Natural killer cell (primary cell): Measurements from ENCODE around the gene C10orf62. TPM values are rescaled to one million over a fixed set of nuclear protein-coding genes. Genes with fewer than 3 reads are reported as not detected.

Experiments used
- ATAC-seq, 3 donors: fragments of 150-1000 bp in 2 of 3; fragments of 200-7000 bp in 1 of 3; cut with Tn5 transposase; 1 replicate in 1 of 3; 2 replicates in 2 of 3; pipeline ENCODE4 v1.10.0; 2021; ENCODE audit warnings: mild to moderate bottlenecking in 2 of 3, moderate library complexity in 2 of 3
- DNase-seq, 2 donors: peaks; one replicate each; pipeline versions ENCODE4 v3.0.0 to v3.0.0-alpha.2; 2013 to 2021; ENCODE audit warnings: mixed read lengths in 1 of 2
- H3K27ac ChIP-seq: one replicate; pipeline ENCODE4 v1.5.1; 2013; ENCODE audit warnings: mild to moderate bottlenecking, low read length
- H3K27me3 ChIP-seq: one replicate; pipeline ENCODE4 v1.6.1; 2013; ENCODE audit warnings: low read length; ENCODE audit not compliant: control insufficient read depth, insufficient read depth
- H3K36me3 ChIP-seq: one replicate; pipeline ENCODE4 v1.6.1; 2013; ENCODE audit warnings: low read length; ENCODE audit not compliant: control insufficient read depth, insufficient read depth
- H3K4me1 ChIP-seq: one replicate; pipeline ENCODE4 v1.6.1; 2013; ENCODE audit warnings: low read length; ENCODE audit not compliant: control insufficient read depth, insufficient read depth
- H3K4me3 ChIP-seq: one replicate; pipeline ENCODE4 v1.5.1; 2013; ENCODE audit warnings: low read length
- H3K9me3 ChIP-seq: one replicate; pipeline ENCODE4 v1.6.1; 2013; ENCODE audit warnings: low read length; ENCODE audit not compliant: control insufficient read depth, insufficient read depth
- H3K27ac Mint-ChIP-seq, 2 donors: one replicate each; pipeline ENCODE4 v1.8.0; 2022; ENCODE audit warnings: mild to moderate bottlenecking in 2 of 2, mixed read lengths in 2 of 2, moderate library complexity in 1 of 2
- H3K27me3 Mint-ChIP-seq, 2 donors: one replicate each; pipeline ENCODE4 v1.8.0; 2022; ENCODE audit warnings: low read depth in 2 of 2, mixed read lengths in 2 of 2
- H3K36me3 Mint-ChIP-seq: one replicate; pipeline ENCODE4 v1.8.0; 2022; ENCODE audit warnings: mixed read lengths
- H3K4me1 Mint-ChIP-seq, 2 donors: one replicate each; pipeline ENCODE4 v1.8.0; 2022; ENCODE audit warnings: mixed read lengths in 2 of 2
- H3K4me3 Mint-ChIP-seq: one replicate; pipeline ENCODE4 v1.8.0; 2022; ENCODE audit warnings: mild to moderate bottlenecking, moderate library complexity, mixed read lengths
- H3K9me3 Mint-ChIP-seq, 2 donors: one replicate each; pipeline ENCODE4 v1.8.0; 2022; ENCODE audit warnings: mixed read lengths in 2 of 2
- CTCF ChIP-seq: fragments of 200-600 bp; IDR thresholded peaks from one replicate; pipeline ENCODE4 v1.8.0; 2022; ENCODE audit warnings: antibody characterized with exemption
- WGBS: methylation state at CpG from one replicate; pipeline ENCODE4 v1.1.7; 2013; ENCODE audit warnings: missing lambda C conversion rate; ENCODE audit not compliant: insufficient coverage; 5-methylcytosine and 5-hydroxymethylcytosine counted together
- intact Hi-C: fragments of 100-400 bp; cut with micrococcal nuclease; formaldehyde crosslinking; loops from one replicate; pipeline ENCODE4 v1.14.2; 2022
- total RNA-seq, 4 donors: library from RNA; stranded (reverse); fragments of 120-200 nt in 1 of 4; gene quantifications; one replicate each; pipeline versions ENCODE4 v1.2.3 to v1.2.4, GENCODE V29; 2013 to 2022

The C10orf62 gene
- total RNA-seq, 3 donors from 2014 or later (not counting 1 experiment from before 2014, with no cell fraction given) = 0.32 TPM; not detected in 2

DNA sequence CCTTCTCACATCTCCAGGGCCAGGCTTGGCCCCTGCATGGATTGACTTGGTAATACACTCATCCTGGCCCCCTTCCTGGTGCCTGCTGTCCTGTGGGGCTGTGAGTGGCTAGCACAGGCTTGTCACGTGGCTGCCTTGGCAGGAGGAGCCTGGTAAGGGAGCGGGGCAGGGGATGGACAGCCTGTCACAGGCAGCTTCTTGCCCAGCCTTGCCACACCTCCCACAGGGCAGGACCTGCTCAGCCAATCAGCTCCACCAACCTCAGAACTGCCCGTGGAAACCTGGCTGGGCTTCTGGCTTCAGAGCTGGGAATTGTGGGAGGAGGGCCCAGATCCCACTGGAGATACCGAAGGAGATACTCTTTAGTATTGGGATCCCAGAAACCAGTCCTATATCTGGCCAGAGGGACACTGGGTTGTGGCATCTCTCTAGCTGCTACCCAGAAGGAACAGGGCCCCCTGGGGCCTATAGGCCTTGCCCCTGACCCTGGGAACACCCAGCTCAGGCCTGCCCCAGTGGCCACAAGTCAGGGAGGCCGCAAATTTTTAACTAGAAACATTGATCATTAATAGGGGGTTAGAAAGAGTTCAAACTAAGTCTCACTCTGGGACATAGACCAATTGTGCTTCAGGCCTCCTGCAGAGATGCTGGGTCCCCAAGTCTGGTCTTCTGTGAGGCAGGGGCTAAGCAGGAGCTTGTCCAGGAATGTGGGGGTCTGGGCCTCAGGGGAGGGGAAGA lies 5.3 kb upstream of the C10orf62 start, which contains the start of gene HOGA1:
Gene HOGA1 (plus strand): TSS at position 330 of the 738 bp plus-strand sequence. CDS start 315 bp downstream, at position 645.
- intact Hi-C loops = no loop called here
- DNase-seq = no peak

GRCh38 chr10:97584798-97585438 lies 4.6 kb upstream of the C10orf62 start:
- intact Hi-C loops = no loop called here
- H3K36me3 Mint-ChIP-seq = no peaks in the 10 kb centered on the region
- no peak for ATAC-seq

More for the DNA sequence above, 5.3 kb upstream of the C10orf62 start, which contains the start of gene HOGA1:
- H3K9me3 Mint-ChIP-seq = no peaks in the 10 kb centered on the region
- peaks cover 0 to 7% of the 10 kb centered on the region in 2 donors for H3K4me1 Mint-ChIP-seq
- peaks cover 0 to 8% of the 10 kb centered on the region in 2 donors for H3K27me3 Mint-ChIP-seq
- H3K36me3 Mint-ChIP-seq = no peaks in the 10 kb centered on the region
- WGBS = 71% methylated on average over 5 of the region's 5 CpGs
- H3K4me3 ChIP-seq = no peak within 1 kb of the TSS
- no peaks in the 10 kb centered on the region for H3K9me3 ChIP-seq
- ATAC-seq = no peak
- peak within 1 kb of the TSS in 1 of 2 donors; percentile 27 for H3K27ac Mint-ChIP-seq
- no peaks in the 10 kb centered on the region for H3K36me3 ChIP-seq
- no peaks in the 10 kb centered on the region for H3K27me3 ChIP-seq
- no peak within 1 kb of the TSS for H3K27ac ChIP-seq
- no peaks in the 10 kb centered on the region for H3K4me1 ChIP-seq
- no peak for TF ChIP-seq CTCF
- no peak within 1 kb of the TSS for H3K4me3 Mint-ChIP-seq

GRCh38 chr10:97585439-97585811 lies 4.1 kb upstream of the C10orf62 start:
- DNase-seq (no peak), ATAC-seq (no peak)
- Mint-ChIP-seq H3K4me3 (no peak overlapping the region), H3K27ac (no peak overlapping the region), H3K9me3 (no peaks in the 10 kb centered on the region), H3K4me1 (peaks cover 10 to 17% of the 10 kb centered on the region in 2 donors), H3K27me3 (peaks cover 0 to 4% of the 10 kb centered on the region in 2 donors), H3K36me3 (no peaks in the 10 kb centered on the region)
- Histone ChIP-seq H3K4me3 (no peak overlapping the region), H3K9me3 (no peaks in the 10 kb centered on the region), H3K36me3 (no peaks in the 10 kb centered on the region), H3K27me3 (no peaks in the 10 kb centered on the region), H3K27ac (no peak overlapping the region), H3K4me1 (peaks cover 10% of the 10 kb centered on the region)
- 94% methylated on average over 5 of the region's 5 CpGs for WGBS
- intact Hi-C loops = no loop called here
- TF ChIP-seq CTCF = no peak

More at GRCh38 chr10:97584798-97585438, 4.6 kb upstream of the C10orf62 start:
- Histone ChIP-seq H3K4me1 (peaks cover 5% of the 10 kb centered on the region), H3K27me3 (no peaks in the 10 kb centered on the region), H3K36me3 (no peaks in the 10 kb centered on the region), H3K9me3 (no peaks in the 10 kb centered on the region), H3K27ac (no peak overlapping the region), H3K4me3 (no peak overlapping the region)
- H3K4me3 Mint-ChIP-seq = no peak overlapping the region
- peaks cover 5 to 12% of the 10 kb centered on the region in 2 donors for H3K4me1 Mint-ChIP-seq
- H3K9me3 Mint-ChIP-seq = no peaks in the 10 kb centered on the region
- no peak for TF ChIP-seq CTCF
- H3K27ac Mint-ChIP-seq = peak overlapping the region in 1 of 2 donors; percentile 27
- WGBS = 87% methylated on average over 4 of the region's 5 CpGs
- peaks cover 0 to 6% of the 10 kb centered on the region in 2 donors for H3K27me3 Mint-ChIP-seq
- DNase-seq = no peak
